BLaER1 treated with 17β-estradiol and CSF1 and Interleukin-3, amounts not matched to agents 10 nM and 100 nM (cell line): ENCODE measurements around the gene MFAP3L.
A peak's percentile ranks its signal among the peaks of the same experiment; 100 is the strongest.
"Not testable (repeated sequence)": the region's sequence is repeated elsewhere in the genome, so short reads cannot be mapped to it uniquely, and the experiment has no call there.

Experiments
- H3K27ac ChIP-seq, 11 experiments: shearing (Covaris generic); formaldehyde crosslinking; 2 replicates each; pipeline ENCODE4 v1.8.1; 2022
- H3K27me3 ChIP-seq, 11 experiments: shearing (Covaris generic); formaldehyde crosslinking; 2 replicates each; pipeline ENCODE4 v1.8.1; 2022
- H3K36me3 ChIP-seq, 11 experiments: shearing (Covaris generic); formaldehyde crosslinking; 2 replicates each; pipeline ENCODE4 v1.8.1; 2022
- H3K4me1 ChIP-seq, 10 experiments: shearing (Covaris generic); formaldehyde crosslinking; 2 replicates each; pipeline ENCODE4 v1.8.1; 2022
- H3K4me2 ChIP-seq, 11 experiments: shearing (Covaris generic); formaldehyde crosslinking; 2 replicates each; pipeline ENCODE4 v1.8.1; 2022
- H3K4me3 ChIP-seq, 10 experiments: shearing (Covaris generic); formaldehyde crosslinking; 2 replicates each; pipeline ENCODE4 v1.8.1; 2022
- H3K9ac ChIP-seq, 11 experiments: shearing (Covaris generic); formaldehyde crosslinking; 2 replicates each; pipeline ENCODE4 v1.8.1; 2022
- H3K9me3 ChIP-seq, 11 experiments: shearing (Covaris generic); formaldehyde crosslinking; replicated peaks in 1 of 11; 2 replicates each; pipeline ENCODE4 v1.8.1; 2022
- H4K20me1 ChIP-seq, 11 experiments: shearing (Covaris generic); formaldehyde crosslinking; 2 replicates each; pipeline ENCODE4 v1.8.1; 2022
- Cebpa-rat ChIP-seq, 11 experiments: shearing (Covaris generic); IDR thresholded peaks; 2 replicates each; pipeline ENCODE4 v1.8.1; 2022

The MFAP3L gene

DNA sequence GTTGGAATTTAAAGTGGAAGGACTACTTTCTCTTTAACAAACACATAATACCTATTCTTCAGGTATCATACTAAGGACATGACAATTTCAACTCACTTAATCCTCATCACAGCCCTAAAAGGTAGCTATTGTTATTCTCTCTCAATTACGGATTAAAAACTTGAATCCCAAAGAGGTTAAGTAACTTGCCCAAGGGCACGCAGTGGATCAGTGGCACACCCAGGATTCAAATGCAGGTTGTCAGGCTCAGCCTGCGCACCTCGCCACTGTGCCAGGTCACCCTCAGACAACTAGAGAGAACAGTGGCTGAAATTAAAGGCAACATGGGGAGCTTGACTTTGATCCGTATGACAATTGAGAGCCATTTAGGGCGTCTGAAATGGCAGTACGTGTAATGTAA, 67.6 kb downstream of the MFAP3L start:
- Histone ChIP-seq H3K4me3 (no peak overlapping the region), H3K27me3 (peaks cover 0 to 75% (median 0%) of the 10 kb centered on the region in 11 experiments; a peak in 6 of 22 replicates), H3K36me3 (no peaks in the 10 kb centered on the region), H3K4me2 (no peak overlapping the region), H3K4me1 (peaks cover 0 to under 1% (median 0%) of the 10 kb centered on the region in 10 experiments; a peak in 2 of 20 replicates), H4K20me1 (no peaks in the 10 kb centered on the region), H3K9me3 (no peaks in the 10 kb centered on the region), H3K27ac (no peak overlapping the region), H3K9ac (no peak overlapping the region)
- no peak for TF ChIP-seq Cebpa-rat (IDR thresholded peaks at IDR 0.05)

DNA sequence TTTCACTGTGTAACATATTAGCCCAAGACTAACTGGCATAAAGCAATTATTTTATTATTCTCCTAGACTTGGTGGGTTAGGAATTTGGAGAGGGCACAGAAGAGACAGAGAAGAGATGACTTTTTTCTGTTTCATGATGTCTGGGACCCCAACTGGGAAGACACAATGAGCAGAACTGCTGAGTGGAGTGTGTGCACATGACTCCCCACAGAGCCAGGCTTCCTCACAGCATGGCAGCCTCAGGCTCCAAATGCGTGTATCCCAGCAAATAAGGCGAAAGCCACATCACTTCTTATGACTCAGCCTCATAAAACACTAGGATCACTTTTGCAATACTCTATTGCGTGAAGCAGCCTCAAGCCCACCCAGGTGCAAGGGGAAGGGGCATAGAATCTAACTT, 68.4 kb downstream of the MFAP3L start:
- no peak overlapping the region for H3K9ac ChIP-seq

DNA sequence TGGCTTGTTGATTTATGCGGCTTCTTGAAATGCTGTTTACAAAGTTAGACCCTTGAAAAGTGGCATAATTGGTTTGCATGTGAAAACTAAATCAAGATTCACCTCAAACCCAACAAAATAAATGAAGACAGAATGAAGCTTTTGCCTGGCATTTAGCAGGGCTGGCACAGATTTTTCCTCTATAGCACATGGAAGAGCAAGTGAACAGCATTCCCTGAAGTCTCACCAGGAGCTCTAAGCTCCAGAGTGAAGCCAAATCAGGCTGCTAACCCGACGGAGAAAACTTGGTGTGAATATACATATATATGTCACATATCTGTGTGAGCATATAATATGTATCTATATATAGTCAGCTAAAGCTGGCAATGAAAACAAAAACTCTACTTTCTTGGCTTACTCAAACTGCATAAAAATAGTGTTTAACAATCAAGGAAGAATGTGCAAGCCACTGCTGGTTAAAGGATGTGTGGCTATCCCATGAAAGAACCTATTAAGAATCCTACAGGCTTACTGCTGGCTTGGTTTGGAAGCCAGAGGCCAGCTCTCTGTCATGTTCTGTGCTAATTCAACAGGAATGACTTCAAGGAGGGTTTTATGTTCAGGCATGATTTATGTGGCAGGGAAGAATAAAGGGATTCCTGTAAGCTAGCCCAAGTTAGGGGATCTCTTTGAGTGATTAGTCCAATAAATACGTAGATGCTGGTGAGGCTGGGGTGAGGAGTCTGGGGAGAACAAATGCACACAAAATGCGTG, 69.9 kb downstream of the MFAP3L start:
- no peak overlapping the region for H3K4me3 ChIP-seq
- no peak overlapping the region for H3K27ac ChIP-seq
- H3K9ac ChIP-seq: no peak overlapping the region
- peaks cover 0 to 8% (median 0%) of the 10 kb centered on the region in 11 experiments; a peak in 3 of 22 replicates for H4K20me1 ChIP-seq
- H3K27me3 ChIP-seq: peaks cover 0 to 72% (median 0%) of the 10 kb centered on the region in 11 experiments; a peak in 6 of 22 replicates
- no peaks in the 10 kb centered on the region for H3K36me3 ChIP-seq
- H3K9me3 ChIP-seq: no peaks in the 10 kb centered on the region
- no peak for TF ChIP-seq Cebpa-rat (IDR thresholded peaks at IDR 0.05)
- peaks cover 13 to 19% (median 16%) of the 10 kb centered on the region in 10 experiments for H3K4me1 ChIP-seq
- no peak overlapping the region for H3K4me2 ChIP-seq

More for the DNA sequence above, 68.4 kb downstream of the MFAP3L start:
- peaks cover 0 to 6% (median 0%) of the 10 kb centered on the region in 11 experiments; a peak in 3 of 22 replicates for H4K20me1 ChIP-seq
- H3K36me3 ChIP-seq: no peaks in the 10 kb centered on the region
- peaks cover 0 to 78% (median 0%) of the 10 kb centered on the region in 11 experiments; a peak in 6 of 22 replicates for H3K27me3 ChIP-seq
- no peak overlapping the region for H3K27ac ChIP-seq
- H3K4me3 ChIP-seq: no peak overlapping the region
- peaks cover 3 to 9% (median 6%) of the 10 kb centered on the region in 10 experiments for H3K4me1 ChIP-seq
- no peak for TF ChIP-seq Cebpa-rat (IDR thresholded peaks at IDR 0.05)
- no peak overlapping the region for H3K4me2 ChIP-seq
- H3K9me3 ChIP-seq: no peaks in the 10 kb centered on the region

DNA sequence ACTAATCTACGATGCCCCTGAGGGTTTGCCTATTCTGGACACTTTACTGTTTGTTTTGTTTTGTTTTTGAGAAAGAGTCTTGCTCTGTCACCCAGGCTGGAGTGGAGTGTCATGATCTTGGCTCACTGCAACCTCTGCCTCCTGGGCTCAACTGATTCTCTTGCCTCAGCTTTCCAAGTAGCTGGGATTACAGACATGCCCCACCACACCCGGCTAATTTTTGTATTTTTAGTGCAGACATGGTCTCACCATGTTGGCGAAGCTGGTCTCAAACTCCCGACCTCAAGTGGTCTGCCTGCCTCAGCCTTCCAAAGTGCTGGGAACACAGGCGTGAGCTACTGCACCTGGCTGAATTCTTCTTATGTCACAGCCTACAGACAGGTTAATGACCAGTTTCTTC, 70.7 kb downstream of the MFAP3L start:
- Histone ChIP-seq H3K4me3 (no peak overlapping the region), H3K27me3 (peaks cover 0 to 77% (median 0%) of the 10 kb centered on the region in 11 experiments; a peak in 6 of 22 replicates), H3K9me3 (no peaks in the 10 kb centered on the region), H3K27ac (no peak overlapping the region), H3K4me2 (no peak overlapping the region), H3K4me1 (peaks cover 13 to 19% (median 16%) of the 10 kb centered on the region in 10 experiments), H3K36me3 (no peaks in the 10 kb centered on the region), H3K9ac (no peak overlapping the region), H4K20me1 (peaks cover 0 to 8% (median 0%) of the 10 kb centered on the region in 11 experiments; a peak in 3 of 22 replicates)
- TF ChIP-seq Cebpa-rat (IDR thresholded peaks at IDR 0.05): no peak

DNA sequence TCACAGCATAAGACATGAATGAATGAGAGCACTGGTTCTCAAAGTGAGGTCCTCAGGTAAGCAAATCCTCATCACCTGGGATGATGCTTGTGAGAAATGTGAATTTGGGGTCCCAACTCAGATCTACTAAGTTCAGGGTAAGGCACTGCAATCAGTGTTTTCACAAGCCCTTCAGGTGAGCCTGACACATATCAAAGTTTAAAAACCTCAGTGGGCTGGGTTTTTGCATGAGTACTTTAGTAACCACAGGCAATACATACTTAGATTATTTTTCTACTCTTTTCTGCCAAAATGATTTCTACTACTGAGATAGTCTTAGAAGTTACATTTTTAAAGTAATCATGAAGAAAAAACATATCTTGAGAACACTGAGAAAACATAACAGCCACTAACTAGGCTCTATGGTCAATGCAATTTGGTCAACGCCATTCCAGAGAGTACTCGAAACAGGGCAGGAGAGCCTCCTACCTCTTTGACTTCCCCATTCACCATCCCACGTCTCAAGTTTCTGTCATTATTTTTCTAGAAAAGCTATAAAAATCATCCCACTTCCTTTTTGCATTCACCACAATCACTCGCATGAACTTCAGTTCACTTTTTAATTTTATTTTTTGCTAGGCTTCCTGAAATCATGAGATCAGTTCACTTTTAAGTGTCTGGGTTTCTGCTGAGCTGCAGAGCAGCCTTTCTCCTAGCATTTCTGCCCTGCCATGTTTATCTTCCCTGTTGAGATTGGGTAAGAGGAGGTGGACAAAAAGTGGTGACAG, 73.8 kb downstream of the MFAP3L start:
- TF ChIP-seq Cebpa-rat (IDR thresholded peaks at IDR 0.05): no peak
- H3K9me3 ChIP-seq: no peaks in the 10 kb centered on the region
- no peak overlapping the region for H3K27ac ChIP-seq
- peaks cover 0 to 8% (median 0%) of the 10 kb centered on the region in 11 experiments; a peak in 3 of 22 replicates for H4K20me1 ChIP-seq
- peaks cover 13 to 19% (median 16%) of the 10 kb centered on the region in 10 experiments for H3K4me1 ChIP-seq
- H3K4me3 ChIP-seq: no peak overlapping the region
- peaks cover 0 to 86% (median 0%) of the 10 kb centered on the region in 11 experiments; a peak in 6 of 22 replicates for H3K27me3 ChIP-seq
- peak overlapping the region; percentile 44 to 75 (median 52) for H3K4me2 ChIP-seq
- no peak overlapping the region for H3K9ac ChIP-seq
- H3K36me3 ChIP-seq: no peaks in the 10 kb centered on the region

DNA sequence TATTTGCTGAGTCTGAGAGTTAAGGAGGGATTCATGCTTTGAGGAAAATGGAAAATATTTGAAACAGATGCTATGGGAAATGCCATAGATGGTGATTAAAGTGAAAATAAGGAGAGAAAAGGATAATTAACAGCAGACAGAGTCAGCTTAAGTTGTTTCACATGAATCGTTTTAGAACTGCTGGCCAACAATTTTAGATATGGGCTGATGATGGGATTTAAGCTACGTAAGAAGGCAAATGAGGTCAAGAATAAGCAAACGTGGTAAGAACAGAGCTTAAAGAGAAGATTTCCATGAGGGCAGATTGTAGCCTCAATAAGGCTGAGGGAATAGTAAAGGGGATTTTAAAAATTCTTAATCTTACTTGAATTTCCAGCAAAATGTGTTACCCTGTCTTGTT, 77.9 kb downstream of the MFAP3L start:
- H4K20me1 ChIP-seq: peaks cover 0 to 8% (median 0%) of the 10 kb centered on the region in 11 experiments; a peak in 3 of 22 replicates
- H3K9me3 ChIP-seq: no peaks in the 10 kb centered on the region
- TF ChIP-seq Cebpa-rat (IDR thresholded peaks at IDR 0.05): no peak
- peaks cover 12 to 15% (median 14%) of the 10 kb centered on the region in 10 experiments for H3K4me1 ChIP-seq
- no peak overlapping the region for H3K4me3 ChIP-seq
- H3K27me3 ChIP-seq: peaks cover 0 to 80% (median 0%) of the 10 kb centered on the region in 11 experiments; a peak in 6 of 22 replicates
- no peak overlapping the region for H3K9ac ChIP-seq
- no peaks in the 10 kb centered on the region for H3K36me3 ChIP-seq
- H3K27ac ChIP-seq: no peak overlapping the region
- no peak overlapping the region for H3K4me2 ChIP-seq

- H3K4me3 ChIP-seq: no peak overlapping the region
- no peaks in the 10 kb centered on the region for H4K20me1 ChIP-seq
- H3K9ac ChIP-seq: no peak overlapping the region
- no peak overlapping the region for H3K27ac ChIP-seq
- no peak overlapping the region for H3K4me2 ChIP-seq
- peaks cover 0 to 4% (median 0%) of the 10 kb centered on the region in 11 experiments; a peak in 2 of 22 replicates for H3K9me3 ChIP-seq
- peaks cover 0 to 79% (median 0%) of the 10 kb centered on the region in 11 experiments; a peak in 6 of 22 replicates for H3K27me3 ChIP-seq
- H3K4me1 ChIP-seq: no peaks in the 10 kb centered on the region
- no peaks in the 10 kb centered on the region for H3K36me3 ChIP-seq
- TF ChIP-seq Cebpa-rat (IDR thresholded peaks at IDR 0.05): no peak
These were observed 80.6 kb downstream of the MFAP3L start for GRCh38 chr4:169945636-169946035.

- not testable (repeated sequence) for H3K4me2 ChIP-seq, H3K9me3 ChIP-seq, H3K4me1 ChIP-seq, H3K36me3 ChIP-seq, H3K4me3 ChIP-seq, H4K20me1 ChIP-seq, H3K27ac ChIP-seq, H3K9ac ChIP-seq
- peaks cover 0 to 70% (median 0%) of the 10 kb centered on the region in 11 experiments; a peak in 6 of 22 replicates for H3K27me3 ChIP-seq
These were observed 82.6 kb downstream of the MFAP3L start for GRCh38 chr4:169943601-169944000.

- H4K20me1 ChIP-seq: no peaks in the 10 kb centered on the region
- H3K4me2 ChIP-seq: no peak overlapping the region
- no peaks in the 10 kb centered on the region for H3K4me1 ChIP-seq
- no peak overlapping the region for H3K9ac ChIP-seq
- no peaks in the 10 kb centered on the region for H3K36me3 ChIP-seq
- no peak overlapping the region for H3K27ac ChIP-seq
- H3K9me3 ChIP-seq: peaks cover 0 to 8% (median 0%) of the 10 kb centered on the region in 11 experiments; a peak in 3 of 22 replicates
- H3K27me3 ChIP-seq: peaks cover 0 to 45% (median 0%) of the 10 kb centered on the region in 11 experiments; a peak in 4 of 22 replicates
- no peak overlapping the region for H3K4me3 ChIP-seq
- no peak for TF ChIP-seq Cebpa-rat (IDR thresholded peaks at IDR 0.05)
These were observed 85.1 kb downstream of the MFAP3L start for GRCh38 chr4:169941141-169941540.
